Common myeloid progenitor, CD34-positive (primary cell): ENCODE results near the gene MYRIP.

Experiments used
- CTCF ChIA-PET: fragments of 350-600 bp; sonication (Branson Sonifier 250); formaldehyde crosslinking; loops from one replicate; lab custom pipeline; 2021; ENCODE audit warnings: antibody characterized with exemption; lab: Charles Lee
- POLR2A ChIA-PET: fragments of 350-600 bp; sonication (Branson Sonifier 250); formaldehyde crosslinking; loops from one replicate; lab custom pipeline; 2021; ENCODE audit warnings: antibody characterized with exemption; lab: Charles Lee
- DNase-seq, 3 donors: peaks; one replicate each; pipeline versions ENCODE4 v3.0.0 to v3.0.0-alpha.2; 2013
- H3K27ac ChIP-seq, 2 experiments: 1 replicate in 1 of 2; 2 replicates in 1 of 2; pipeline ENCODE4 v1.7.0; 2013; ENCODE audit warnings: inconsistent platforms in 2 of 2, low read length in 2 of 2, mild to moderate bottlenecking in 2 of 2, low read depth in 1 of 2, moderate library complexity in 1 of 2; ENCODE audit not compliant: severe bottlenecking in 2 of 2, insufficient read depth in 1 of 2, poor library complexity in 1 of 2
- H3K27me3 ChIP-seq, 5 experiments: replicated peaks in 2 of 5; 1 replicate in 3 of 5; 2 replicates in 2 of 5; pipeline versions ENCODE4 v1.6.1 to v1.7.0; 2013; ENCODE audit warnings: low read length in 4 of 5, mild to moderate bottlenecking in 2 of 5, moderate library complexity in 2 of 5, inconsistent platforms in 1 of 5; ENCODE audit not compliant: insufficient read depth in 5 of 5, control insufficient read depth in 4 of 5
- H3K36me3 ChIP-seq, 4 experiments: 1 replicate in 2 of 4; 2 replicates in 2 of 4; pipeline versions ENCODE4 v1.6.1 to v1.7.0; 2013; ENCODE audit warnings: low read length in 3 of 4, control low read depth in 1 of 4, mild to moderate bottlenecking in 1 of 4; ENCODE audit not compliant: control insufficient read depth in 4 of 4, insufficient read depth in 4 of 4
- H3K4me1 ChIP-seq, 4 experiments: 1 replicate in 3 of 4; 2 replicates in 1 of 4; pipeline versions ENCODE4 v1.6.1 to v1.7.1; 2013; ENCODE audit warnings: low read length in 3 of 4, mild to moderate bottlenecking in 3 of 4, control low read depth in 1 of 4, inconsistent platforms in 1 of 4, moderate library complexity in 1 of 4; ENCODE audit not compliant: control insufficient read depth in 4 of 4, insufficient read depth in 4 of 4; ENCODE audit errors: control extremely low read depth in 1 of 4
- H3K4me3 ChIP-seq, 7 experiments: 1 replicate in 4 of 7; 2 replicates in 3 of 7; pipeline versions ENCODE4 v1.5.1 to v1.7.0; 2013; ENCODE audit warnings: mild to moderate bottlenecking in 7 of 7, low read length in 6 of 7, moderate library complexity in 6 of 7, inconsistent platforms in 2 of 7, low read depth in 2 of 7, control low read depth in 1 of 7; ENCODE audit not compliant: insufficient read depth in 4 of 7, control insufficient read depth in 1 of 7; ENCODE audit errors: extremely low read depth in 1 of 7
- H3K9me3 ChIP-seq, 5 experiments: 1 replicate in 4 of 5; 2 replicates in 1 of 5; pipeline versions ENCODE4 v1.6.1 to v1.7.1; 2013; ENCODE audit warnings: low read length in 4 of 5, mild to moderate bottlenecking in 2 of 5, inconsistent platforms in 1 of 5, low read depth in 1 of 5, moderate library complexity in 1 of 5; ENCODE audit not compliant: control insufficient read depth in 4 of 5, insufficient read depth in 2 of 5; ENCODE audit errors: control extremely low read depth in 1 of 5
- WGBS: methylation state at CpG from one replicate; pipeline ENCODE4 v1.1.5; 2013; ENCODE audit not compliant: insufficient coverage; 5-methylcytosine and 5-hydroxymethylcytosine counted together

Gene MYRIP

GRCh38 chr3:39927479-39927878 lies 118.1 kb downstream of the MYRIP start:
- Histone ChIP-seq H3K4me1 (no peaks in the 10 kb centered on the region), H3K36me3 (no peaks in the 10 kb centered on the region), H3K27me3 (no peaks in the 10 kb centered on the region), H3K9me3 (peaks cover 0 to 5% (median 1%) of the 10 kb centered on the region in 5 experiments), H3K4me3 (no peak overlapping the region), H3K27ac (no peak overlapping the region)
- ChIA-PET CTCF (no interaction called here), POLR2A (no interaction called here)
- WGBS: 100% methylated on average over 1 of the region's 2 CpGs
- no peak for DNase-seq

- DNase-seq: no peak
- no peak overlapping the region for H3K27ac ChIP-seq
- no peaks in the 10 kb centered on the region for H3K4me1 ChIP-seq
- no peaks in the 10 kb centered on the region for H3K36me3 ChIP-seq
- no peak overlapping the region for H3K4me3 ChIP-seq
- ChIA-PET POLR2A (no interaction called here), CTCF (no interaction called here)
- H3K9me3 ChIP-seq: no peaks in the 10 kb centered on the region
- H3K27me3 ChIP-seq: peaks cover 0 to 2% (median 0%) of the 10 kb centered on the region in 5 experiments
- 82% methylated on average over 1 of the region's 1 CpG for WGBS
Observed at GRCh38 chr3:39933986-39934693, 124.7 kb downstream of the MYRIP start.

GRCh38 chr3:39934696-39935095 lies 125.3 kb downstream of the MYRIP start:
- ChIA-PET CTCF (no interaction called here), POLR2A (no interaction called here)
- H3K9me3 ChIP-seq: no peaks in the 10 kb centered on the region
- no peak overlapping the region for H3K27ac ChIP-seq
- H3K36me3 ChIP-seq: no peaks in the 10 kb centered on the region
- H3K27me3 ChIP-seq: peaks cover 0 to 2% (median 0%) of the 10 kb centered on the region in 5 experiments
- no peak for DNase-seq
- WGBS: 75% methylated on average over 5 of the region's 5 CpGs
- no peak overlapping the region for H3K4me3 ChIP-seq
- H3K4me1 ChIP-seq: no peaks in the 10 kb centered on the region

- Histone ChIP-seq H3K36me3 (no peaks in the 10 kb centered on the region), H3K27ac (no peak overlapping the region), H3K4me3 (no peak overlapping the region), H3K9me3 (no peaks in the 10 kb centered on the region), H3K27me3 (peaks cover 0 to 2% (median 0%) of the 10 kb centered on the region in 5 experiments), H3K4me1 (no peaks in the 10 kb centered on the region)
- ChIA-PET CTCF (no interaction called here), POLR2A (no interaction called here)
- DNase-seq: no peak
- no CpG with 5 or more reads among the region's 1 CpG for WGBS
Observed at GRCh38 chr3:39935261-39935660, 125.9 kb downstream of the MYRIP start.

- POLR2A ChIA-PET: no interaction called here
- no peak overlapping the region for H3K4me3 ChIP-seq
- 100% methylated on average over 1 of the region's 1 CpG for WGBS
- no peak for DNase-seq
- peaks cover 0 to 2% (median 0%) of the 10 kb centered on the region in 5 experiments for H3K27me3 ChIP-seq
- CTCF ChIA-PET: interaction anchor here (0.6 kb wide), 1 partner anchor 167 kb away, joined by 3 read pairs; no protein-coding TSS in a partner anchor
- H3K36me3 ChIP-seq: no peaks in the 10 kb centered on the region
- no peaks in the 10 kb centered on the region for H3K4me1 ChIP-seq
- no peaks in the 10 kb centered on the region for H3K9me3 ChIP-seq
- H3K27ac ChIP-seq: no peak overlapping the region
Observed at GRCh38 chr3:39936848-39937247, 127.4 kb downstream of the MYRIP start.

GRCh38 chr3:39937315-39937714 lies 127.9 kb downstream of the MYRIP start:
- POLR2A ChIA-PET: no interaction called here
- Histone ChIP-seq H3K36me3 (no peaks in the 10 kb centered on the region), H3K4me3 (no peak overlapping the region), H3K9me3 (no peaks in the 10 kb centered on the region), H3K27me3 (peaks cover 0 to 2% (median 0%) of the 10 kb centered on the region in 5 experiments), H3K4me1 (no peaks in the 10 kb centered on the region), H3K27ac (no peak overlapping the region)
- DNase-seq: no peak
- CTCF ChIA-PET: interaction anchor here (0.6 kb wide), 1 partner anchor 167 kb away, joined by 3 read pairs; no protein-coding TSS in a partner anchor

- no peak overlapping the region for H3K4me3 ChIP-seq
- ChIA-PET CTCF (no interaction called here), POLR2A (no interaction called here)
- H3K9me3 ChIP-seq: no peaks in the 10 kb centered on the region
- H3K4me1 ChIP-seq: no peaks in the 10 kb centered on the region
- H3K36me3 ChIP-seq: no peaks in the 10 kb centered on the region
- H3K27me3 ChIP-seq: peaks cover 0 to 2% (median 0%) of the 10 kb centered on the region in 5 experiments
- H3K27ac ChIP-seq: no peak overlapping the region
- WGBS: no CpG with 5 or more reads among the region's 1 CpG
- no peak for DNase-seq
Observed at GRCh38 chr3:39937874-39938273, 128.5 kb downstream of the MYRIP start.
